NT2/D1 (cell line): Measurements from ENCODE around the gene C15orf39.
"Not testable (repeated sequence)": the region's sequence is repeated elsewhere in the genome, so short reads cannot be mapped to it uniquely, and the experiment has no call there.

Experiments used
- DNase-seq: peaks from one replicate; pipeline ENCODE4 v3.0.0-alpha.2; 2011; ENCODE audit warnings: low read depth, low spot score
- H3K27me3 ChIP-seq: 2 replicates; pipeline ENCODE4 v1.6.0; 2011; ENCODE audit warnings: mild to moderate bottlenecking; ENCODE audit not compliant: insufficient read length, insufficient read depth
- H3K36me3 ChIP-seq: 2 replicates; pipeline ENCODE4 v1.6.1; 2011; ENCODE audit warnings: mild to moderate bottlenecking, low read length, mixed read lengths; ENCODE audit not compliant: insufficient read depth, insufficient read length
- H3K4me1 ChIP-seq: 2 replicates; pipeline ENCODE4 v1.5.1; 2011; ENCODE audit not compliant: insufficient read depth, insufficient read length
- H3K4me3 ChIP-seq: 2 replicates; pipeline ENCODE4 v1.5.1; 2011; ENCODE audit warnings: low read depth; ENCODE audit not compliant: insufficient read length
- H3K9ac ChIP-seq: 2 replicates; pipeline ENCODE4 v1.6.0; 2011; ENCODE audit warnings: low read depth; ENCODE audit not compliant: insufficient read length
- H3K9me3 ChIP-seq: 2 replicates; pipeline ENCODE4 v1.5.1; 2011; ENCODE audit warnings: mild to moderate bottlenecking, low read length; ENCODE audit not compliant: insufficient read depth
- SUZ12 ChIP-seq: IDR thresholded peaks from 2 replicates; pipeline ENCODE4 v1.6.1; 2011; ENCODE audit not compliant: insufficient read length, insufficient read depth; ENCODE audit errors: extremely low read depth
- YY1 ChIP-seq: IDR thresholded peaks from 2 replicates; pipeline ENCODE4 v1.6.1; 2011; ENCODE audit not compliant: insufficient read length, insufficient read depth
- ZNF274 ChIP-seq: IDR thresholded peaks from 2 replicates; pipeline ENCODE4 v1.6.1; 2011; ENCODE audit warnings: mild to moderate bottlenecking, low read depth, low read length

Gene C15orf39

DNA sequence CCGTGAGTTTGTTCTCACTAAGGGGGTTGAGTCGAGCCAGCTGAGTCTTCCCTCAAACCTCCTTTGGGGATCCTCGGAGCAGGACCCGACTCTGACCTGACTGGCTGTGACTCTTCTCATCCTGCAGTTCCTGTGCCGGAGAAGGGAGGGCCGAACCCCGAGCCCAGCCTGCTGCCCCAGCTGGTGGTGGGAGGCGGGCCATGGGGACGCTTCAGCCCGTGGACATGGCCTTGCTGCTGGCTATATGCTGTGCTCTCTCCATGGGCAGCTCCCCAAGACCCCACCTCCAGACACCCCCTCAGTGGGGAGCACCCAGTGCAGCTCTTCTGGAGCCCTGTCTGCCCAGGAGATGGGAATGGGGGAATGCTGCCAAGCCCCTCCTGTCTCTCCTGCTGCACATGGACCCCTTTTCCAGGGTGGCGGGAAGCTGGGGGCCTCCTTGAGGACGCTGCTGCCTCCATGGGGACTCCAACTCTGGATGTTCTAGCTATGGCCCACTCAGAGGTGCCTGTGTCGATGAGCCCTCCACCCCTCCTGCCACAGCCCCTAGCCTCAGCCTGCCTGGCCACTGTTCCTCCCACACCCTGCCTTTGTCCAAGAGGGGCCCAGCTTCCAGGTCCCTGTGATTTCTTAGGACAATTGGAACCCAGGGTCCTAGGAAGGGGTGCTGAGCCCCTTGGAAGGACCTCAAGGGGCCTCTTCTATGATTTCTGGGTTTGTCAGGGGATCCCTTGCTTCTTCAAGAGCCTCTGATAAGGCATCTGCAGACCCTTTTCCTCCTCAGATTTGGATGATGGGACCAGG, 12.8 kb downstream of the C15orf39 start:
- TF ChIP-seq YY1 (no peak), ZNF274 (no peak), SUZ12 (no peak)
- peaks cover 14% of the 10 kb centered on the region for H3K4me1 ChIP-seq
- no peak overlapping the region for H3K9ac ChIP-seq
- H3K36me3 ChIP-seq = peaks cover 43% of the 10 kb centered on the region
- H3K4me3 ChIP-seq = no peak overlapping the region
- peaks cover 7% of the 10 kb centered on the region for H3K27me3 ChIP-seq
- DNase-seq = no peak
- H3K9me3 ChIP-seq = no peaks in the 10 kb centered on the region

DNA sequence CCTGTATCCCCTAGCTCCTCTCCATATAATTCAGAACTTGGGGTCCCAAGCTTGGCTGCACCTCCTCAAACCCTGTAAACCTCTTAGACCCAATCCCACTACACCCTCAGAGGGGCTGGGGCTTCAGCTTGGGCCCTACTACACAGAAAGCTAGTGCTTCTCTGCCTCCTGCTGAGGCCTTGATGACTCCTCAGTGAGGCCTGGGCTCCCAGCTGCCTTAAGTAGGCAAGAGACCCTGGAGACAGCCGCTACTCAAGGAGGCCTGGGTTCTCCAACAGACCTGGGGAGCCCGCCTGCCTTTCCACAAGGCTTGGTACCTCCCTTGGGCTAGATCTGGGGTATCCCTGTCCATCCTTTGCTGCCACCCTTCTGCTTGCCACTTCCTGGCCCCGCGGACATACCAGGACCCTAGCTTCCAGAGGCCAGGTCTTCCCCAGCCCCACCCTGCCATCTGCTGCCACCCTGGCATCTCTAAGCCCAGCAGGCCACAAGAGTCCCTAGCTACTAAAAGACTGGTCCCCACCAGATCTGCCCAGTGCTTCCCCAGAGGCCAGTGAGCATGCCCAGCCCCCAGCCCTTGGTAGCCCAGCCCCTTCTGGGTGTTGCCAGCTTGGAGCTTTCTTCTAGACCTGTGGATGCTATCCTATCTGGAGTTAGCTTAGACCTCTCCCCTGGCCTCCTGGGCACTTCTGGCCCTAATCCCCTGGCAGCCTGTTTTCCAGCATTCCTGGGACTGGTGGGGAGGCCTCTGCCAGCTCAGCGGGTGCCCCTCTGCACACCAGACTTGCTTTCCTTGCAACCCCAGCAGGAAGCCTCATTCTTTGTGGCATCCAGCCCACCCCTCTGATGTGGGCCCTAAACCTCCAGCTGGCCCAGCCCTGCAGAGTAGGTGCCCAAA, 13.7 kb downstream of the C15orf39 start:
- no peak for DNase-seq
- no peak overlapping the region for H3K4me3 ChIP-seq
- H3K9me3 ChIP-seq = no peaks in the 10 kb centered on the region
- H3K9ac ChIP-seq = no peak overlapping the region
- TF ChIP-seq ZNF274 (no peak), SUZ12 (no peak), YY1 (no peak)
- H3K36me3 ChIP-seq = peaks cover 35% of the 10 kb centered on the region
- H3K27me3 ChIP-seq = peaks cover 11% of the 10 kb centered on the region
- H3K4me1 ChIP-seq = peaks cover 14% of the 10 kb centered on the region

DNA sequence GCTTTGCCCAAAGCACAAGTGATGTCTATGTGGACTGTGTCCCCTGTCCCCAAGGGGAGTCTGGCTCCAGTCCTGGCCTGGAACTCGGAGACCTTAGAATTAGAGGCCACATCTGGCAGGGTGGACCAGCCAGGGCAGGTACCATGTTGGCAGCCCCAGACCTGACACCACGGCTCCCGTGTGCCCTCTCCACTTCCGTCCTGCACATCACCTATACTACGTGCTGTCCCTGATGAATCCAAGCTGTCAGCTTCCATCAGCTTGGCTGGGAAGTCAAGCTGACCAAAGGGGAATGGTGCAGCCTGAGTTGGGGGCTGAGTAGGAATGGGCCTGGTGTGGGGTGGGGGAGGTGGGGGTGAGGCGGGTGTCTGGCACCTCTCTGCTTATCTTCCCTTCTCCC, 15.3 kb downstream of the C15orf39 start:
- Histone ChIP-seq H3K4me1 (peaks cover 14% of the 10 kb centered on the region), H3K36me3 (peaks cover 18% of the 10 kb centered on the region), H3K9ac (no peak overlapping the region), H3K9me3 (no peaks in the 10 kb centered on the region), H3K27me3 (peaks cover 27% of the 10 kb centered on the region), H3K4me3 (no peak overlapping the region)
- no peak for TF ChIP-seq SUZ12
- TF ChIP-seq ZNF274 = no peak
- no peak for TF ChIP-seq YY1
- no peak for DNase-seq

DNA sequence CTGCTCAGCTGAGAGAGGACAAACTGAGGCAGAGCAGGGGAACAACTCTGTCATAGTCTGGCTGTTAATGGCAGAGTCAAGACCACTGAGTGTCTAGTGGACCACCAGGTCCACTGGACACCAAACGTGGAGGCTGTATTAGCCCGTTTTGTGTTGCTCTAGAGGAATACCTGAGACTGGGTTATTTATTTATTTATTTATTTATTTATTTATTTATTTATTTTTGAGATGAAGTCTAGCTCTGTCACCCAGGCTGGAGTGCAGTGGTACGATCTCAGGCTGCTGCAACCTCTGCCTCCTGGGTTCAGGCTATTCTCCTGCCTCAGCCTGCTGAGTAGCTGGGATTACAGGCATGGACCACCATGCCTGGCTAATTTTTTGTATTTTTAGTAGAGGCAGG, 15.9 kb downstream of the C15orf39 start:
- not testable (repeated sequence) for H3K9me3 ChIP-seq, H3K9ac ChIP-seq, H3K4me3 ChIP-seq, DNase-seq
- H3K36me3 ChIP-seq = peaks cover 13% of the 10 kb centered on the region
- peaks cover 14% of the 10 kb centered on the region for H3K4me1 ChIP-seq
- peaks cover 32% of the 10 kb centered on the region for H3K27me3 ChIP-seq

DNA sequence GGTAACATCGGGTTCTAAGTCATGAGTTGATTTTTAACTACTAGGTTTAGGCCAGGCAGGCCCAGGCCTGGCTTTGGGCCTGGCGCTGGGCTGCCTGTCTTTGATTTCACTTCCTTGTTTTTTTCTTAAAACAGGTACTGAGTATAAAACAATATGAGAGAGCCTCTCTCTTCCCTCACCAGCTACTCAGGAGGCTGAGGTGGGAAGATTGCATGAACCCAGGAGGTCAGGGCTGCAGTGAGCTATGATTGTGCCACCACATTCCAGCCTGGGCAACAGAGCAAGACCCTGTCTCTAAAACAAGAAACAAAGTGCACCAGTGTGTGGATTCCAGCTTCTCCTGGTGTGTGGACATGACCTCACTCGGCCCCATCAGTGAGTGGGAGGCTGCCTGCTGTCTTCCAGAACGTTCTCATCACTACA, 17.8 kb downstream of the C15orf39 start:
- not testable (repeated sequence) for H3K9ac ChIP-seq, H3K36me3 ChIP-seq, DNase-seq, H3K9me3 ChIP-seq, H3K4me3 ChIP-seq
- Histone ChIP-seq H3K27me3 (peaks cover 41% of the 10 kb centered on the region), H3K4me1 (peaks cover 14% of the 10 kb centered on the region)

DNA sequence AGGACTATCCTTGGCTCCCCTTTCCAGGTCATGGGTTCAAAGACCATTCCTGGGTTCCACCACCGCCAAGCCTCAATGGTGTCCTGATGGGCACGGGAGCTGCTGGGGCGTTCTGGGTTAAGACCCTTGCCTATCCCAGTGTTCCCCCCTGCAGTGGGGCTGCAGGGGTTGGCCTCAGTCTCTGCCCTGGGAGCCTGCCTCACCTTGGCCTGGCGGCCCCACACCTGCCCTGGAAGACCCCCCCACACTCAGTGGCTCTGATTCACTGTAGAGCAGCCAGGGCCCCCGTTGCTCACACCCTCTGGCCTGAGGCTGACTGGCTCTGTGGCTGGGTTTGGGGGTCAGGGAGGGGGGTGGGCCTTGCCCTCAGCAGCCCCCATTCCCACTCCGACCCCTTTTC, 22.0 kb downstream of the C15orf39 start:
- DNase-seq = no peak
- Histone ChIP-seq H3K9me3 (no peaks in the 10 kb centered on the region), H3K4me1 (peaks cover 3% of the 10 kb centered on the region), H3K4me3 (no peak overlapping the region), H3K27me3 (peaks cover 62% of the 10 kb centered on the region), H3K9ac (no peak overlapping the region), H3K36me3 (no peaks in the 10 kb centered on the region)
- TF ChIP-seq ZNF274 (no peak), SUZ12 (no peak), YY1 (no peak)

DNA sequence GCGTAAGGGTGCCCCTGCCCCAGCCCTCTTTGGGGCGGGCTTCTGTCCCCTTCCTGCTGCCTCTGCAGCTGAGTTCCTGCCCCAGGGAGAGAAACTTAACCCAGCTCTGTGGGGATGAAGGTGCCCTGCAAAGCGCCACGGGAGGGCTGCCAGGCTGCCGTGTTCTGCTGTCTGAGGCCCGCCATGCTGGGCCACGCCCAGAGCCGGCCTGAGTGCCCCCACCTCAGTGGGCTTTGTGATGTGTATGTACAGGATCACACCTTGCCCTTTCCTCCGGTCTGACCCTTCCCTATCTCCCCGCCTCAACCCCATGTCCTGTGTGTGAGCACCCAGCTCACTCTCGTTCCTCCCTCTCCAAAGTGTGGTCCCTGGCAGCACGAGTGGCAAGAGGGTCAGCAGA, 22.6 kb downstream of the C15orf39 start:
- no peak for DNase-seq
- no peaks in the 10 kb centered on the region for H3K36me3 ChIP-seq
- H3K27me3 ChIP-seq = peaks cover 58% of the 10 kb centered on the region
- H3K9me3 ChIP-seq = no peaks in the 10 kb centered on the region
- H3K4me3 ChIP-seq = no peak overlapping the region
- H3K4me1 ChIP-seq = peaks cover 3% of the 10 kb centered on the region
- TF ChIP-seq YY1 (no peak), ZNF274 (no peak), SUZ12 (no peak)
- no peak overlapping the region for H3K9ac ChIP-seq

DNA sequence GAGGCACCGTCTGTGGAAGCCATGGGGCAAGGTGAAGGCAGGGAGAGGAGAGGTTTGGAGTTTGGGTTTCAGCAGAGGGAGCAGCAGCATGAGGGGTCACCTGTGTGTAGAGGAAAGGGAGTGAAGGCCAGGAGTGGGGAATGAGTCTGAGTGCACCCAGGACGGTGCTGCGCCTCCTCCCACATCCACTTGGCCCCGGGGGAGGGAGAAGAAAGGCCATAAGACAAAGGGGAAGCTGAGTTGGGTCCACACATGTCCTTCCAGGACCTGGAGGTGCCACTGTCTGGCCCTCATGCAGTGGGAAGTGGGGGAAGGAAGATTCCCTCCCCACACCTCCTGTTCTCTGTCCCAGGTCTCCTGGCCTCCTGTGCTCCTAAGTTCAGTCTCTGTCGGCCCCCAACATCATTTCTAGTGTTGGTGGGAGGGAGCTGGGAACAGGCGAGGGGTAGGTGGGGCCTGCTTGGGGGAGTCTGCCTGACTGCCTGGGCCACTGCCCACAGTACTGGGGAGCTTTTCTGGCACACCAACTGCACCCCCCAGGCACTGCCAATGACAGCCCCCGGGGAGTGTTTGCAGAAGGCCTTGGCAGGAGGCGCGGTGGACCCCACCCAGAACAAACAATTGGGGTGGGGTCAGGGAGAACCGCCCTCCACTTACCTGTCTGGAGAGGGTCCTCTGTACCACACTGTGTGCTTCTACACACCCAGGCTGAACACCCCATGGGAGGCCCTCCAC, 23.6 kb downstream of the C15orf39 start:
- H3K9ac ChIP-seq, H3K36me3 ChIP-seq, H3K9me3 ChIP-seq, H3K4me1 ChIP-seq, DNase-seq, H3K4me3 ChIP-seq: not testable (repeated sequence)
- peaks cover 55% of the 10 kb centered on the region for H3K27me3 ChIP-seq
